Right lobe of liver (tissue), 6 donors: ENCODE measurements around the gene CPB1. TPM values are rescaled to one million over a fixed set of nuclear protein-coding genes. Genes with fewer than 3 reads are reported as not detected.

ENCODE experiments used
- ATAC-seq, 4 donors: fragments of 200-7000 bp; cut with Tn5 transposase; one replicate each; pipeline ENCODE4 v1.9.1; 2020; ENCODE audit warnings: mild to moderate bottlenecking in 4 of 4, moderate library complexity in 4 of 4
- DNase-seq, 3 donors: peaks; one replicate each; pipeline ENCODE4 v3.0.0-alpha.2; 2020
- H3K27ac ChIP-seq, 3 donors: fragments of 200-600 bp; one replicate each; pipeline ENCODE4 v1.8.0; 2022
- H3K27me3 ChIP-seq, 2 donors: fragments of 200-600 bp; one replicate each; pipeline ENCODE4 v1.8.0; 2022
- H3K36me3 ChIP-seq, 4 donors: fragments of 200-600 bp; sonication (generic) in 1 of 4; one replicate each; pipeline versions ENCODE4 v1.5.1 to v1.8.0; 2017 to 2022; ENCODE audit warnings: control low read depth in 1 of 4
- H3K4me1 ChIP-seq, 4 donors: fragments of 200-600 bp; sonication (generic) in 1 of 4; one replicate each; pipeline versions ENCODE4 v1.5.1 to v1.8.0; 2017 to 2022; ENCODE audit warnings: control low read depth in 1 of 4
- H3K4me3 ChIP-seq, 3 donors: fragments of 200-600 bp; one replicate each; pipeline ENCODE4 v1.8.0; 2022
- H3K9me3 ChIP-seq, 4 donors: fragments of 200-600 bp; sonication (generic) in 1 of 4; one replicate each; pipeline versions ENCODE4 v1.5.1 to v1.8.0; 2017 to 2022; ENCODE audit warnings: control low read depth in 1 of 4
- POLR2A ChIP-seq: fragments of 450-650 bp; IDR thresholded peaks from one replicate; pipeline ENCODE4 v1.6.1; 2017; ENCODE audit warnings: antibody characterized with exemption, mild to moderate bottlenecking
- WGBS: methylation state at CpG from one replicate; pipeline ENCODE4 v1.1.6; 2018; ENCODE audit warnings: low coverage, low lambda C conversion rate; ENCODE audit not compliant: insufficient coverage; ENCODE audit errors: missing lambda C conversion rate; 5-methylcytosine and 5-hydroxymethylcytosine counted together
- intact Hi-C, 2 donors: fragments of 100-400 bp; cut with DNase I; formaldehyde crosslinking; loops; one replicate each; pipeline versions ENCODE4 v1.11.2 to v1.14.1; 2022
- total RNA-seq, 6 experiments: library from RNA; depleted of rRNA in 2 of 6; stranded (reverse); fragments of >200 nt in 2 of 6; fragmentation: NEBNext Ultra II Directional in 3 of 6; extraction: Animal tissue kit (Norgen Biotek cat#: 25700) in 3 of 6; gene quantifications; one replicate each; pipeline versions ENCODE4 v1.1.0 to v1.2.4, GENCODE V29; 2016 to 2023
- TF ChIP-seq, protein P1 (sequence below), 4 donors: fragments of 200-600 bp in 3 of 4; fragments of 450-650 bp in 1 of 4; IDR thresholded peaks; one replicate each; pipeline versions ENCODE4 v1.5.1 to v1.8.0; 2016 to 2022; ENCODE audit warnings: antibody characterized with exemption in 4 of 4, mild to moderate bottlenecking in 2 of 4
- donor health status: DM: no; HTN: yes; CAD: no.
- donor health status: DM: no; HTN: no; CAD: no.
- donor health status: DM: no; HTN: no; CAD: no.
- donor health status: DM: no; HTN: yes; CAD: no.
- donor health status: DM: no; HTN: yes; CAD: no.

Gene CPB1
- total RNA-seq, 6 experiments from 2014 or later = 0.31 to 0.44 TPM; not detected in 4

DNA sequence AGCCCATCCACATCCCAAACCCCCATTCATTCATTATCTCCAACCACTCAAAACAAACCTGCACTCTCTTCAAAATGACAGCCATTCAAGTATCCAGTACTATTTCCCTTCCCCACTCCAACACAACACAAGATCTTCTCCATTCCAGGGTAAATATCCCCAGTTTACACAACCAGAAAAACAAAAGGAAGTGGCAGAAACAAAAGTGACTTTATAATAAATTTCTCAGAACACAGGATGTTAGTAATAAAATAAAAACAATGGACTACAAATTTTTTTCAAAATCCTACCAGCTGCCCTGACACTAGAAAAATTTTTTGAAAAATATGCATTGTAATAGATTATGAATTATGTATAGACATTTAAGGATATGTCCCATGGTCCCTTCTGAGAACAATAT, 51.6 kb downstream of the CPB1 start:
- Histone ChIP-seq H3K4me1 (no peaks in the 10 kb centered on the region), H3K4me3 (no peak overlapping the region), H3K9me3 (no peaks in the 10 kb centered on the region), H3K36me3 (no peaks in the 10 kb centered on the region), H3K27ac (no peak overlapping the region), H3K27me3 (no peaks in the 10 kb centered on the region)
- intact Hi-C loops = no loop called here
- DNase-seq = no peak
- TF ChIP-seq, protein P1, sequence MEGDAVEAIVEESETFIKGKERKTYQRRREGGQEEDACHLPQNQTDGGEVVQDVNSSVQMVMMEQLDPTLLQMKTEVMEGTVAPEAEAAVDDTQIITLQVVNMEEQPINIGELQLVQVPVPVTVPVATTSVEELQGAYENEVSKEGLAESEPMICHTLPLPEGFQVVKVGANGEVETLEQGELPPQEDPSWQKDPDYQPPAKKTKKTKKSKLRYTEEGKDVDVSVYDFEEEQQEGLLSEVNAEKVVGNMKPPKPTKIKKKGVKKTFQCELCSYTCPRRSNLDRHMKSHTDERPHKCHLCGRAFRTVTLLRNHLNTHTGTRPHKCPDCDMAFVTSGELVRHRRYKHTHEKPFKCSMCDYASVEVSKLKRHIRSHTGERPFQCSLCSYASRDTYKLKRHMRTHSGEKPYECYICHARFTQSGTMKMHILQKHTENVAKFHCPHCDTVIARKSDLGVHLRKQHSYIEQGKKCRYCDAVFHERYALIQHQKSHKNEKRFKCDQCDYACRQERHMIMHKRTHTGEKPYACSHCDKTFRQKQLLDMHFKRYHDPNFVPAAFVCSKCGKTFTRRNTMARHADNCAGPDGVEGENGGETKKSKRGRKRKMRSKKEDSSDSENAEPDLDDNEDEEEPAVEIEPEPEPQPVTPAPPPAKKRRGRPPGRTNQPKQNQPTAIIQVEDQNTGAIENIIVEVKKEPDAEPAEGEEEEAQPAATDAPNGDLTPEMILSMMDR (IDR thresholded peaks at IDR 0.05) = no peak
- no peak for TF ChIP-seq POLR2A
- no peak for ATAC-seq

GRCh38 chr3:148880681-148881080, 53.1 kb downstream of the CPB1 start:
- Histone ChIP-seq H3K4me3 (no peak overlapping the region), H3K27ac (no peak overlapping the region), H3K36me3 (no peaks in the 10 kb centered on the region), H3K4me1 (no peaks in the 10 kb centered on the region), H3K27me3 (no peaks in the 10 kb centered on the region), H3K9me3 (no peaks in the 10 kb centered on the region)
- no peak for TF ChIP-seq POLR2A
- TF ChIP-seq, protein P1 (IDR thresholded peaks at IDR 0.05) = no peak
- DNase-seq (no peak), ATAC-seq (peak in 1 of 4 donors; percentile 33)
- intact Hi-C loops = no loop called here

- Histone ChIP-seq H3K4me1 (no peaks in the 10 kb centered on the region), H3K4me3 (no peak overlapping the region), H3K36me3 (no peaks in the 10 kb centered on the region), H3K27ac (no peak overlapping the region), H3K27me3 (no peaks in the 10 kb centered on the region), H3K9me3 (no peaks in the 10 kb centered on the region)
- DNase-seq (no peak), ATAC-seq (no peak)
- intact Hi-C loops = no loop called here
- TF ChIP-seq, protein P1 (IDR thresholded peaks at IDR 0.05) = no peak
- no peak for TF ChIP-seq POLR2A
- WGBS = 80% methylated on average over 2 of the region's 2 CpGs
Measured at GRCh38 chr3:148881286-148881685, 53.7 kb downstream of the CPB1 start.

DNA sequence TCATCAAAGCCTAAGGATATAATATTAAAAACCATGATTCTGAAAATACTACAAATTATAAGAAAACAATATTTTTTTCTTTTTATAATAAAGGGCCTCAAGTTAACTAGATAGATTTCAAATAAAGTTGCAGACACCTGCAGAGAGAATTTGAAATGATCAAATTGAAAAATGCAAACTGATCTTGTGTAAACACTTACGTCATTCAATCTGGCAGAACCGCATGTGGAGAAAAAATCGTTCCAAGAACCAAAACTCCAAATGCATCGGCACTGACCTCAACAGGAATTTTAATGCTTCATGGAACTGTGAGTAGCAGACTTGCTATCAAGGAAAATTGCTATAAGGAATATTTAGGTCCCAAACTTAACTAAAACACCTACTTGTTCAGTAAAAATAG, 54.7 kb downstream of the CPB1 start:
- Histone ChIP-seq H3K4me1 (no peaks in the 10 kb centered on the region), H3K27me3 (no peaks in the 10 kb centered on the region), H3K36me3 (no peaks in the 10 kb centered on the region), H3K27ac (no peak overlapping the region), H3K4me3 (no peak overlapping the region), H3K9me3 (no peaks in the 10 kb centered on the region)
- ATAC-seq (peak in 3 of 4 donors; percentile 28 to 78 (median 49)), DNase-seq (no peak)
- intact Hi-C loops = no loop called here
- no peak for TF ChIP-seq POLR2A
- TF ChIP-seq, protein P1 (IDR thresholded peaks at IDR 0.05) = no peak
- 17% methylated on average over 4 of the region's 4 CpGs for WGBS

DNA sequence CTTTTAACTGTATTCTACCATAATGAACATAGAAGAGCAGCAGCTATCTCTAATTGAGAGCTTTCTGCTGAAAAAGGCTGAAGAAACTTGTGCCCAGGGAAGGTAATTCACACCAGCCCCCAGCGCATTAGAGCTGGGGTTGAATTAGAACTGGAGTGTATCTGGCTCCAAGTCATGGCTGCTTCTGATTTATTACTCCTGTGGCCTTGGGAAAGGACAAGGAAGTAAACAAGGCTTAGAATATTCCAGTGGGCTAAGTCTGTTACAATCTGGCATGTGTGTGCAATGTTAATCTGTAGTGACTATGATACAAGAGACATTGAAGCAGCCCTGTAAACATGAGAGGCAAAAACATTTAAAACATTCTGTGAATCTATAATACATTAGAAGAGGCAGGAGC, 55.6 kb downstream of the CPB1 start:
- WGBS = 100% methylated on average over 1 of the region's 1 CpG
- intact Hi-C loops = no loop called here
- ATAC-seq (no peak), DNase-seq (no peak)
- no peak for TF ChIP-seq POLR2A
- TF ChIP-seq, protein P1 (IDR thresholded peaks at IDR 0.05) = no peak
- H3K4me3 ChIP-seq = no peak overlapping the region
- no peak overlapping the region for H3K27ac ChIP-seq
- H3K9me3 ChIP-seq = no peaks in the 10 kb centered on the region
- H3K27me3 ChIP-seq = no peaks in the 10 kb centered on the region
- H3K36me3 ChIP-seq = no peaks in the 10 kb centered on the region
- no peaks in the 10 kb centered on the region for H3K4me1 ChIP-seq
